Neural progenitor cell (in vitro differentiated cells): ENCODE results near the gene ERC1. TPM values are rescaled to one million over a fixed set of nuclear protein-coding genes. Genes with fewer than 3 reads are reported as not detected.
"Not testable (repeated sequence)": the region's sequence is repeated elsewhere in the genome, so short reads cannot be mapped to it uniquely, and the experiment has no call there.

Experiments
- DNase-seq: peaks from one replicate; pipeline ENCODE4 v3.0.0-alpha.2; 2016; ENCODE audit warnings: low spot score
- H2AFZ ChIP-seq: fragments of 200-600 bp; sonication (generic); replicated peaks from 2 replicates; pipeline ENCODE4 v1.6.1; 2016; ENCODE audit warnings: antibody characterized with exemption
- H3F3A ChIP-seq: fragments of 200-600 bp; sonication (generic); 2 replicates; pipeline ENCODE4 v1.6.1; 2016; ENCODE audit warnings: antibody characterized with exemption, low read depth
- H3K27ac ChIP-seq: fragments of 200-600 bp; sonication (generic); 2 replicates; pipeline ENCODE4 v1.5.1; 2016; ENCODE audit warnings: mild to moderate bottlenecking
- H3K27me3 ChIP-seq: fragments of 200-600 bp; sonication (generic); 2 replicates; pipeline ENCODE4 v1.6.1; 2016; ENCODE audit warnings: mild to moderate bottlenecking, moderate library complexity
- H3K36me3 ChIP-seq: fragments of 200-600 bp; sonication (generic); 2 replicates; pipeline ENCODE4 v1.5.1; 2016
- H3K4me1 ChIP-seq: fragments of 200-600 bp; sonication (generic); 2 replicates; pipeline ENCODE4 v1.6.1; 2016; ENCODE audit warnings: mixed run types
- H3K4me2 ChIP-seq: fragments of 200-600 bp; sonication (generic); 2 replicates; pipeline ENCODE4 v1.6.1; 2016
- H3K4me3 ChIP-seq: fragments of 200-600 bp; sonication (generic); 2 replicates; pipeline ENCODE4 v1.5.1; 2016
- H3K79me2 ChIP-seq: fragments of 200-600 bp; sonication (generic); 2 replicates; pipeline ENCODE4 v1.6.1; 2016; ENCODE audit warnings: low read depth
- H3K9ac ChIP-seq: fragments of 200-600 bp; sonication (generic); 2 replicates; pipeline ENCODE4 v1.6.1; 2016
- H3K9me3 ChIP-seq: fragments of 200-600 bp; sonication (generic); 2 replicates; pipeline ENCODE4 v1.5.1; 2016; ENCODE audit warnings: low read depth
- H4K20me1 ChIP-seq: fragments of 200-600 bp; sonication (generic); 2 replicates; pipeline ENCODE4 v1.6.1; 2016; ENCODE audit warnings: low read depth
- H3K27ac Mint-ChIP-seq: 3 replicates; pipeline ENCODE4 v1.8.0; 2021; ENCODE audit warnings: mixed read lengths
- H3K27me3 Mint-ChIP-seq: 2 replicates; pipeline ENCODE4 v1.8.0; 2022; ENCODE audit warnings: low read depth, mild to moderate bottlenecking, inconsistent platforms, moderate library complexity, mixed read lengths; ENCODE audit not compliant: insufficient read depth
- H3K36me3 Mint-ChIP-seq: 3 replicates; pipeline ENCODE4 v1.8.0; 2021; ENCODE audit warnings: mixed read lengths
- H3K4me1 Mint-ChIP-seq: 3 replicates; pipeline ENCODE4 v1.8.0; 2021; ENCODE audit warnings: mixed read lengths
- H3K4me3 Mint-ChIP-seq: 3 replicates; pipeline ENCODE4 v1.8.0; 2021; ENCODE audit warnings: mild to moderate bottlenecking, moderate library complexity, mixed read lengths
- H3K9me3 Mint-ChIP-seq: 3 replicates; pipeline ENCODE4 v1.8.0; 2020; ENCODE audit warnings: mixed read lengths
- EZH2 ChIP-seq: fragments of 200-600 bp; sonication (generic); IDR thresholded peaks from 2 replicates; pipeline ENCODE4 v1.6.1; 2017; ENCODE audit warnings: antibody characterized with exemption, mild to moderate bottlenecking, moderate library complexity
- EZH2phosphoT487 ChIP-seq: fragments of 200-600 bp; sonication (generic); IDR thresholded peaks from 2 replicates; pipeline ENCODE4 v1.6.1; 2017; ENCODE audit warnings: antibody characterized with exemption
- total RNA-seq: library from RNA; depleted of rRNA; stranded (reverse); fragments of >200 nt; gene quantifications from 2 replicates; pipeline ENCODE4 v1.2.3, GENCODE V29; 2015; ENCODE audit warnings: low replicate concordance
- TF ChIP-seq, protein P1 (sequence below): fragments of 200-600 bp; sonication (generic); IDR thresholded peaks from 2 replicates; pipeline ENCODE4 v1.5.1; 2017; ENCODE audit warnings: antibody characterized with exemption, mild to moderate bottlenecking

Gene ERC1
- total RNA-seq, 1 donor from 2014 or later: 27.5 TPM

DNA sequence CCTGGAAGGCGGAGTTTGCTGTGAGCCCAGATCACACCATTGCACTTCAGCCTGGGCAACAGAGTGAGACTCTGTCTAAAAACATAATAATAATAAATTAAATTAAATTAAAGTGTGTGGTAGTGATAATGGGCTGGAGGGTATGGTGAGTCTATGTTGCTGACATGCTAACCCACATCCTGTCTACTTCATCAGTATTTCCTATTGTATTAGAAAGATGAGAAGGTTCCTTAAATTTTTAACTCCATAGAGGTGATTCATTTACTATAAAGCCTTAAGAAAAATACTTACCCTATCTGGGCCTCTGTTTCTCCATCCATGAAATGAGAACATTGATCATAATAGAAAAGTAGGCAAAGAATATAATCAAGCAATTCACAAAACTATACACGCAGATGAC lies 322.9 kb downstream of the ERC1 start:
- Histone ChIP-seq H3K4me3 (no peak overlapping the region), H3K4me1 (peaks cover 8% of the 10 kb centered on the region), H4K20me1 (no peaks in the 10 kb centered on the region), H3K79me2 (no peaks in the 10 kb centered on the region), H3K9ac (no peak overlapping the region), H3K9me3 (no peaks in the 10 kb centered on the region), H3K36me3 (no peaks in the 10 kb centered on the region), H2AFZ (no peak overlapping the region), H3K27me3 (no peaks in the 10 kb centered on the region), H3K27ac (no peak overlapping the region), H3K4me2 (no peak overlapping the region), H3F3A (peaks cover 8% of the 10 kb centered on the region)
- Mint-ChIP-seq H3K4me3 (no peak overlapping the region), H3K36me3 (peaks cover 7% of the 10 kb centered on the region), H3K27ac (no peak overlapping the region), H3K4me1 (peaks cover 10% of the 10 kb centered on the region), H3K27me3 (peaks cover 2% of the 10 kb centered on the region), H3K9me3 (peaks cover 2% of the 10 kb centered on the region)
- TF ChIP-seq, protein P1, sequence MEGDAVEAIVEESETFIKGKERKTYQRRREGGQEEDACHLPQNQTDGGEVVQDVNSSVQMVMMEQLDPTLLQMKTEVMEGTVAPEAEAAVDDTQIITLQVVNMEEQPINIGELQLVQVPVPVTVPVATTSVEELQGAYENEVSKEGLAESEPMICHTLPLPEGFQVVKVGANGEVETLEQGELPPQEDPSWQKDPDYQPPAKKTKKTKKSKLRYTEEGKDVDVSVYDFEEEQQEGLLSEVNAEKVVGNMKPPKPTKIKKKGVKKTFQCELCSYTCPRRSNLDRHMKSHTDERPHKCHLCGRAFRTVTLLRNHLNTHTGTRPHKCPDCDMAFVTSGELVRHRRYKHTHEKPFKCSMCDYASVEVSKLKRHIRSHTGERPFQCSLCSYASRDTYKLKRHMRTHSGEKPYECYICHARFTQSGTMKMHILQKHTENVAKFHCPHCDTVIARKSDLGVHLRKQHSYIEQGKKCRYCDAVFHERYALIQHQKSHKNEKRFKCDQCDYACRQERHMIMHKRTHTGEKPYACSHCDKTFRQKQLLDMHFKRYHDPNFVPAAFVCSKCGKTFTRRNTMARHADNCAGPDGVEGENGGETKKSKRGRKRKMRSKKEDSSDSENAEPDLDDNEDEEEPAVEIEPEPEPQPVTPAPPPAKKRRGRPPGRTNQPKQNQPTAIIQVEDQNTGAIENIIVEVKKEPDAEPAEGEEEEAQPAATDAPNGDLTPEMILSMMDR: no peak
- TF ChIP-seq EZH2: no peak
- TF ChIP-seq EZH2phosphoT487: no peak
- DNase-seq: no peak

DNA sequence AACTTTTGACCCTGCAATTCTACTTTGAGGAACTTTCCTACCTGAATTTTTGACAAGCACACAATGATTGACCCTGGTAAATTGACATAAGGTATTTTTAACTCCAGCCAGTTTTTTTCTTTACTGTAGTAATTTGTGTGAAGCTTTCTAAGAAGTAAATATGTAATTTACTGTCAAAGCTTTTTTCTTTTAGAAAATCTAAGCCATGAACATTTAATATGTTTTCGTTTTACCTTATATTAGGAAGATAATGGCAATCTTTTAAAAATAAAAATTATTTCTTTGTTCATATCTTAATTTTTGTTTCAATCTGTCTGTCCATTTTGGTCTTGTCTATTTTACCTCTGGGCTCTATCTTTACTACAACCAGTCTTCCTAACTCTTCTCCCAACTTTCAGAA lies 323.5 kb downstream of the ERC1 start:
- peaks cover 10% of the 10 kb centered on the region for H3F3A ChIP-seq
- TF ChIP-seq EZH2phosphoT487: no peak
- TF ChIP-seq EZH2: no peak
- TF ChIP-seq, protein P1: no peak
- no peaks in the 10 kb centered on the region for H3K27me3 ChIP-seq
- no peaks in the 10 kb centered on the region for H3K9me3 ChIP-seq
- no peak overlapping the region for H3K4me3 ChIP-seq
- DNase-seq: no peak
- H3K79me2 ChIP-seq: no peaks in the 10 kb centered on the region
- no peaks in the 10 kb centered on the region for H4K20me1 ChIP-seq
- H3K36me3 ChIP-seq: no peaks in the 10 kb centered on the region
- H3K27ac Mint-ChIP-seq: no peak overlapping the region
- H3K9me3 Mint-ChIP-seq: peaks cover 2% of the 10 kb centered on the region
- H3K36me3 Mint-ChIP-seq: peaks cover 7% of the 10 kb centered on the region
- H3K27ac ChIP-seq: no peak overlapping the region
- H3K27me3 Mint-ChIP-seq: peaks cover 2% of the 10 kb centered on the region
- no peak overlapping the region for H2AFZ ChIP-seq
- H3K4me3 Mint-ChIP-seq: no peak overlapping the region
- H3K4me2 ChIP-seq: no peak overlapping the region
- H3K9ac ChIP-seq: no peak overlapping the region
- H3K4me1 ChIP-seq: peaks cover 14% of the 10 kb centered on the region
- H3K4me1 Mint-ChIP-seq: peaks cover 14% of the 10 kb centered on the region

DNA sequence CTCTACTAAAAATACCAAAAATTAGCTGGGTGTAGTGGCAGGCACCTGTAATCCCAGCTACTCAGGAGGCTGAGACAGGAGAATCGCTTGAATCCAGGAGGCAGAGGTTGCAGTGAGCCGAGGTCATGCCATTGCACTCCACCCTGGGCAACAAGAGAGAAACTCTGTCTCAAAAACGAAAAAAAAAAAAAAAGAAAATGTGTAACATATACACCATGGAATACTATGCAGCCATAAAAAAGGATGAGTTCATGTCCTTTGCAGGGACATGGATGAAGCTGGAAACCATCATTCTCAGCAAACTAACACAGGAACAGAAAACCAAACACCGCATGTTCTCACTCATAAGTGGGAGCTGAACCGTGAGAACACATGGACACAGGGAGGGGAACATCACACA lies 326.0 kb downstream of the ERC1 start:
- not testable (repeated sequence) for H3K4me3 Mint-ChIP-seq, H3K9me3 Mint-ChIP-seq, H3K27me3 ChIP-seq, H3K27ac Mint-ChIP-seq, H4K20me1 ChIP-seq, H3K27me3 Mint-ChIP-seq, H3K79me2 ChIP-seq, H3K9me3 ChIP-seq, DNase-seq, H3K9ac ChIP-seq, H2AFZ ChIP-seq, H3K4me2 ChIP-seq, H3K36me3 Mint-ChIP-seq, H3K27ac ChIP-seq, H3K4me3 ChIP-seq, H3K36me3 ChIP-seq
- Histone ChIP-seq H3K4me1 (peaks cover 14% of the 10 kb centered on the region), H3F3A (peaks cover 10% of the 10 kb centered on the region)
- peaks cover 14% of the 10 kb centered on the region for H3K4me1 Mint-ChIP-seq

DNA sequence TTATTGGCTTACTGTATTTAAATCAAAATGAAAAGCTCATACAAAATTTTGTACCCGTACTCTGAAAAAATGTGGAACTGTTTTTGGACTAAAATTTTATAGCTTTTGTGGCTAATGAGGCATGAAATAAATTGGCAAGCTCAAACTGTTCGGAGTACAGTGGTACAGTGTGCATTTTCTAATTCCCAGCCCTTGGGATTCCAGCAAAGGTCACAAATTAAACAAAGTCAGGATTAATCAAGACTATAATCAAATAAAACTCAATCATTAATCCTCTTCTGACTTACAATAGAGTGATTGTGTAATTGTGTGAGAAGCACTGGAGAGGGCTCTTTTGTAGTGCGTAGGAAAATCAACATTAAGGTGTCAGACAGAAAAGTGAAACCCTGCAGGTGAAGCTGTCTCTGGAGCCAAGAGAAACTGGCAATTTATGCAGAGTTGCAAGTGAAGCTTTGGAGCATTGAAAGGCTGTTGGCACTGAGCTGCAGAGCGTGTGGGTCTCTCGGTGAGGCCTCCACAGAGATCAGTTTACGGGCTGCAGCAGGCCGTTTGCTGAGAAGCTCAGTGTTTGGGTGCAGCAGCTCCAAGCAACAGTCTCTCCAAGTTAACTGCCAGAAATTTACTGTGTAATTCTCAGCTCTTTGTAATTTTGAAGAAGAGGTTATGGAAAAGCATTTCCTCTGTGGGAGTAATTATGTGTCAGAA lies 327.5 kb downstream of the ERC1 start:
- peak overlapping the region; percentile 30 for H3K4me2 ChIP-seq
- DNase-seq: peak; percentile 55
- peak overlapping the region; percentile 21 for H3K27ac Mint-ChIP-seq

More for the DNA sequence above, 327.5 kb downstream of the ERC1 start:
- H3K4me3 Mint-ChIP-seq: no peak overlapping the region
- Histone ChIP-seq H3K36me3 (no peaks in the 10 kb centered on the region), H2AFZ (no peak overlapping the region), H3K4me1 (peaks cover 14% of the 10 kb centered on the region), H3K27me3 (no peaks in the 10 kb centered on the region), H3K79me2 (no peaks in the 10 kb centered on the region), H3K9me3 (no peaks in the 10 kb centered on the region), H3K27ac (peak overlapping the region; percentile 28), H3K4me3 (no peak overlapping the region), H3K9ac (no peak overlapping the region), H3F3A (peaks cover 10% of the 10 kb centered on the region), H4K20me1 (no peaks in the 10 kb centered on the region)
- H3K9me3 Mint-ChIP-seq: peaks cover 2% of the 10 kb centered on the region
- peaks cover 2% of the 10 kb centered on the region for H3K27me3 Mint-ChIP-seq
- H3K36me3 Mint-ChIP-seq: peaks cover 3% of the 10 kb centered on the region
- H3K4me1 Mint-ChIP-seq: peaks cover 14% of the 10 kb centered on the region
- TF ChIP-seq, protein P1: no peak
- TF ChIP-seq EZH2phosphoT487: no peak
- no peak for TF ChIP-seq EZH2
